Amniotic stem cell (primary cell): ENCODE results near the gene RPS19.

Source experiments
- DNase-seq: peaks from one replicate; lab custom pipeline; 2025; lab: John Stamatoyannopoulos, UW

Gene RPS19

DNA sequence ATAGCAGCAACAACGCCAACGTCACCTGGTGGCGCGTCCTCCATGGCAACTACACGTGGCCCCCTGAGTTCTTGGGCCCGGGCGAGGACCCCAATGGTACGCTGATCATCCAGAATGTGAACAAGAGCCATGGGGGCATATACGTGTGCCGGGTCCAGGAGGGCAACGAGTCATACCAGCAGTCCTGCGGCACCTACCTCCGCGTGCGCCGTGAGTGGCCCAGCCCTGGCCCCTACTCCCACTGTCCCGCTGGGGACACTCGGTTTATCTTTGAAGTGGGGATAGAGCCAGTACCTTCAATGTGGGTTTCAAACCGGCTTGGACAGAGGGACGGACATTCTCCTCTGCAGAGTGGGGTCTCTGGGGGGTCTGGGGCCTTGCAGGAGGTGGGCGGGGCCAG is 19.0 kb downstream of the RPS19 start:
- DNase-seq, result no peak

DNA sequence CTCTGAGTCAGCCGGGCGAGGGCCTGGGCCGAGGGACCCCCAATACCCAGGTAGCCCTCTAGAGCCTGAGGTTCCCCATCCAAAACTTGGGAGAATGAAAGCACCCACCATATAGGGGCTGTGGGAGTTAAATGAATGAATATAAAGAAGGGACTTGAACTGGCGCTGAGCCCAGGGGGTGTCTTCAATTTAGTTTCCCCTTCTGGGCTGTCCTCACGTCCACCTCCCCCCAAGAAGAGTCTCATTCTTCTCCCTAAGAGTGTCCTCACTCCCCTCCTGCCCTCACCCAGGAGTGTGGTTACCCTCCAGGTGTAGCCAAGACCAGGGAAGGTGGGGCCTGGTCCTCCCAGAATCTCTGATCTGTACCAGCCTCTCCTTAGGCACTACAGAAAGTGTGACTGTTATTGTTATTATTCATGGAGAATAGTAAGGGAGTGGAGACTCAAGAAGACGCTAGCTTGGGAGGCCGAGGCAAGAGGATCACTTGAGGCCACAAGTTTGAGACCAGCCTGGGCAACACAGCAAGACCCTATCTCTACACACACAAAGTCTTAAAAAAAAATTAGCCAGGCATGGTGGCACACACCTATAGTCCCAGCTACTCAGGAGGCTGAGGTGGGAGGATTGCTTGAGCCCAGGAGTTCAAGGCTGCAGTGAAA is 19.7 kb downstream of the RPS19 start:
- DNase-seq, result no peak

DNA sequence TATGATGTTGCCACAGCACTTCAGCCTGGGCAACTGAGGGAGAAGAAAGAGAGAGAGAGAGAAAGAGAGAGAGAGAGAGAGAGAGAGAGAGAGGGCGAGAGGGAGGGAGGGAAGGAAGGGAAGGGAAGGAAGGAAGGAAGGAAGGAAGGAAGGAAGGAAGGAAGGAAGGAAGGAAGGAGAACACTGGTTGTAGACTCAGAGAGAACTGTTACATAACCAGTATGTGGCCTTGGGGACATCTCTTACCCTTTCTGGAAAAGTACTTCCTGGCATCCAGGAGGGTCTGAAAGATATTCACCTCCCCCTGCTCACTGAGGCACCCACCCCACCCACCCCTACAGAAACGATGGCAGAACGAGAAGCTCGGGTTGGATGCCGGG is 20.3 kb downstream of the RPS19 start:
- DNase-seq, result no peak

DNA sequence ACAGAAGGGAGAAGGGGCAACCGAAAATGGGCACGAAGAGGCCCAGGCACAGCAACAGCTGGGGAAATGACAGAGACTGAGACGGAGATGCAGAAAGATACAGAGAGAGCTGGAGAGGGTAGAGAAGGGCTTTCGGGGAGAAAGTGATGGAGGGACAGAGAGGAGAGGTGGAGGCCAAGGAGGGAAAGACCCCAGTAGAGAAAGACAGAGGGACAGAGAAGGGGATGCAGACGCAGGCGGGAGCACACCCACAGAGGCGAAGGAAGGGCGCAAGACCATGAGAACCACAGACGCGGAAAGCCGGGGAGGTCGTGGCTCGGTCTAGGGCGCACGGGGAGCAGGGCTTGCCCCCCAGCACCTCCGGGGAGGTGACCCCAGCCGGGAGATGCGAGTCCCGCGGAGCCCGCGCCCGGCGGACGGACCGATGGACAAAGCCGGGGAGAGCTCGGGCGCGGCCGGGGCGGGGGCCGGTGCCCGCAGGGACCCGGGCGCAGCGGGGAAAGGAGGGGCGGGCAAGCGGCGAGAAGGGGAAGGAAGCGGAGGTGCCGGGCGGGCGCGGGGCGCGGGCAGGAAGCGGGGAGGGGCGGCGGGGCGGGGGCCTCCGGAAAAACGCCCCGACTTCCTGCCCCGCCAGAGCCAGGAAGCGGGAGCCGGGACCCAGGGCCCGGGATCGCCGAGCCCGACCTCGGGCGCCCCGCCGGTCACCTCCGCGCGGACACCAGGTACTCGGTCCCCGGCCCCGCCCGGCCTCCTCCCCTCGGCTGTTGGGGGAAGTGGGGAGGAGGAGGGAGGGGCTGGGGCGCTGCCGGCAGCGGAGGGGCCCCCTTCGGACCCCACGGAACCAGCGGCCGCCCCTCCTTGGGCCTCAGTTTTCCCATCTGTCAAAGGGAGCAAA is 22.8 kb downstream of the RPS19 start, which contains the start of gene ARHGEF1:
TSS of gene ARHGEF1 (plus strand) at position 617 of the 895 bp plus-strand sequence. CDS start 4,899 bp downstream, outside the sequence.
- DNase-seq, result no peak

DNA sequence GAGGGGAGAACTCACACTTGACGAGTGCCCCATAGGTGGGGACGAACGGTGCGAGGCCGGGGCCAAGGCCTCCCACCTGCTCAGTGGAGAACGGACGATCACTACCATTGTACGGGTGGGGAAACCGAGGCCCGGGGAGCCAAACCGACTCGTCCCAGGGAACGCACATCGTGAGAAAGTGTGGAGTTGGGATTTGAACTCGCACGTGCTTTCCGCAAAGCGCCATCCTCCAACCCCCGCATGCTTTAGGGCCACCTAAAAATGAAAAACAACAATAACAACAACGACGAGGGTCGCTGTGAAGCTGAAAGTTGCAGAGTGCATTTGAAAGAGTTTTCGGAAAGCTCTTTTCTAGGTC is 23.4 kb downstream of the RPS19 start:
- no peak for DNase-seq

DNA sequence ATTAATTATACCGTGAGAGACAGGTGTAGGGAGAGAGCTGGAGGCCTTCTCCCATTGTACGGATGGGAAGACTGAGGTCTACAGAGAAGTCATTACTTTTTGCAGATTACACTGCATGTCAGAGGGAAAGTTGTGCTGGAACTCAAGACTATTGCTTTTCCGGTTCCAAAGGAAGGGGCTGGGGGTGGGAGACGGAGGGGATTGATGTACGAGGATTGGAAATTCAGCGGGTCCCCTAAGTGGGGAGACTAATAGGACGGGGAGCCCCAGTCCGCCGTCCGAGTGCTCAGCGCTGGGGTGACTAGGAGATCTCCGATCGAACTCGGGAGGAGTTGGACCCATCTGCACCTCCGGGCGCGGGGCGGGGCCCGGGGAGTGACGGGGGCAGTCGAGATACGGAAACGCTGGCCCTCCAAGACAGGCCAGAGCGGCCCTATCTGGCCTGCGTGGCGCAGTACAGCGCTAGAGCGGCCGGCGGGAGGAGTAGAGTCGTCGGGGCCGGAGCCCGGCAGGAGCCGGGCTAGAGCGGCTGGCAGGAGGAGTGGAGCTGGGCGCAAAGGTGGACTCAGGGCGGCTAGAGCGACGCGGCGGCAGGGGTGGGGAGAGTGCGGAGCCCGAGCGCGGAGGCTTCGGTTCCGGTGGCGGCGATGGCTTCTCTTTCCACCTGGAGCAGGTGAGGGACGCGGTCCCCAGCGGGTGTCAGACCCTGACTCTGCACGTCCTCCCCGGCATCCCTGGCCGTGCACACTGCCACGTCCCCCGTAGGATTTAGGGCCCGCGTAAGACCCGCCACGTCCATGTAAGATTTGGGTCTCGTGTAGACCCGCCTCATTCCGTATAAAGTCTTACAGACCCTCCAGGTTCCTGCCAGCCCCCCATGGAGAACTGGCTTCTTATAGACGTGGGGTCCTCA is 24.0 kb downstream of the RPS19 start:
- DNase-seq, result peak; percentile 94

DNA sequence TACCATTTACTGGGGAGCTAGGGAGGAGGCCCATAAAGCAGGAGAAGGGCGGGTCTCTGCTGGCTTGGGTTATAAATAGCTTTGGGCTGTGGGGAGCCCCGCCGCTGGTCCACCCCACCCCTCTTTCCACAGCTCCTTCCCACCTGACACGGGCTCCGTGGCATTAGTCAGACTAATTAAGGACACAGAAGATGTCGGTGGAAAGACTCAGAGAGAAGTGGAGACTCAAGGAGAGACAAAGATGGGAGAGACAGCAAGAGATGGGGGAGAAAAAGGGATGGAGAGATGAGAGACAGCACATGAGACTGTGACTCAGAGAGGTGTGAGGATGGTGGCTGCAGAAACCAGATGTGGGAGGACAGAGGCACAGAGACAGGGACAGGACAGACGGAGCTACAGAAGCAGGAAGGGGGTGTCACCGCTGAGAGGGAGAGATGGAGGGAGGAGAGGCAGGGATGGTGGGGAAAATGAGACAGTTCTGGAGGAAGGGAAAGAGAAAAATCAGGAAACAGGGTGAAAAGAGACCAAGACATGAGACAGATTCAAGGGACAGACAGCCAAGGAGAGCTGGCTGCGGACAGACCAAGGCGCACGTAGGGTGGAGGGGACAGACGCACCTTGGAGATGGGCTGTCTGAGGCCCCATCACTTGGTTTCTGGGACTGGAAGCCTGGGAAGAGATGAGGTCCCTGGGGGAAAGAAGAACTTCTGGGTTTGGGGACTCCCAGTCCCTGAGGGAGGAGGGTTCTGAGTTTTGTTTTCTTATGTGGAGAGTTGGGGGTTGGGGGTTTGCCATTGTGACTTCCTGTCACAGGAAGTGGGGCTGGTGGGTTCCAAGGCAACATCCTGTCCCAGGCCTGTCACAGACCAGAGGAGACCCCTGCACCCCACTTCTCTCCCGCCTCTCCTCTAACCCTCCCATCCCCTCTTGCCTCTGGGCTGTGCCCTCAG is 27.0 kb downstream of the RPS19 start:
- no peak for DNase-seq

DNA sequence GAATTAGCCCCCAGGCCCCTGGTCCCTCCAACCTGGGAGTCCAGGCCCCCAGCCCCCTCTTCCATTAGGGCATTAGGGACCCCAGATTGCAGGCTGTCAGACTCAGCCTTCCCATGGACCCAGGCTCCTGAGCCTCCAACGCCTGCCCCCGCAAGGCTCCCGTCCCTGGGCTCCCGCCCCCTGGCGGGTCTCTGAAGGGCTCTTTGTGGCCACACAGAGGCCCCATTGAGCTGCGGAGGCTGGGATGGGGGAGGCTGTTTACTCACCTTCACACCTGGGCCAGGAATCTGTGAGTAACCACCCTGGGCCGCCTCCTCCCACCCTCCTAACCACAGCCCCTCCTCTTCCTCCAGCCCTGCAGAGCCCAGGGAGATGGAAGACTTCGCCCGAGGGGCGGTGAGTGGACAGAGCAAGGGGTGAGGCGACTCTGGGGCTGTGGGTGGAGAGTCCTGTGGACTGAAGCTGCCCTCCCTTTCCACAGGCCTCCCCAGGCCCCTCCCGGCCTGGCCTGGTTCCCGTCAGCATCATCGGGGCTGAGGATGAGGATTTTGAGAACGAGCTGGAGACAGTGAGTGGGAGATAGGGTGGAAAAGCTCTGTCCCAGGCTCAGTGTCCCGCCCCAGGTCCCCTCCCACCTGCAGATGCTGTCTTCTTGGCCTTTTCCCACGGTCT is 27.8 kb downstream of the RPS19 start:
- no peak for DNase-seq

DNA sequence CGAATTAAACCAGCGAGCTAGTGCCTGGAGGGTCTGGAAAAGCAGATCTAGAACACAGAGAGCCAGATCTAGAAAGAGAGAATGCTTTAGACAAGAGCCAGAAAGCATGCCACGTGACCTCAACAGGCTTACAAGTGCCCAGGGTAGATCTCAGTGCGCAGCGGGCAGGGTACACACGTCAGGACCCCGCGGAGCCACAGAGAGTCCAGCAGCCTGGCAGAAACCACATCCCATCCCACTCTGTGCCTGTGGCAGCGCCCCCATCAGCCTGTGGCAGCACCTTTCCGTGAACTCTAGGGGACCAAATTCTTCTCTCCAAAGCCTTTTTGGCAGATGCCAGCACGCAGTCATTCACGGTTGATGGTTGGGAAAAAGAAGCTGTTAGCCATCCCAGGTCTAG is 28.9 kb downstream of the RPS19 start:
- no peak for DNase-seq

DNA sequence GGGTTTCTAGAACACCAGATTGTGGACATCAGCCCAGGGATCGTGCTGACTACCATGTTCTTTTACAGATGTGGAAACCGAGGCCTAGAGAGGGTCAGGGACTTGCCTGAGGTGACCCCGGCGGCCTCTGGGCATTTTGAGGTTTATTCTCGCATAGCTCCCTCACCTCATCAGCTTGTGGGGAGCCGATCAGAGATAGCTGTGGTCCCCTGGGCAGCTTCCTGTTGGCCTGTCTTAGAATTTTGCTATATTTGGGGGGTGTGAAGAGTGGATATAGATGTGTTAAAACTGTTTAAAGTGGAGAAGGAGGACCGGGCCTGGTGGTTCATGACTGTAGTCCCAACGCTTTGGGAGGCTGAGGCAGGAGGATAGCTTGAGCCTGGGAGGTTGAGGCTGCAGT is 29.8 kb downstream of the RPS19 start:
- DNase-seq, result no peak

DNA sequence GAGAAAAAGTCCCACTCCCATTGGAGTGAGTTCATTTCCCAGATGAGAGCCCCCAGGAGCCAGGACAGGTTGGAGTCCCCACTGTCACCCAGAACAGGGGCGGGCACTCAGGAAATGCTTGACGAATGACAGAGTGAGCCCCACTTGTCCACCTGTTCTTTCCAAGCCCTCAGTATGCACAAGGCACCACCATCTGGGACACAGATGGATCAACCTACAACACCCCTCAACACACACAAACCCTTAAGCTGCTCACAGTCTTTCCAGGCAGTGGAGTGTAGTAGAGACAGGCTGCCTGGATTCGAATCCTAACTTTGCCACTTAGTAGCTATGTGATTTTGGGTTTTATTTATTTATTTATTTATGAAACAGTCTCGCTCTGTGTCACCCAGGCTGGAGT is 30.9 kb downstream of the RPS19 start:
- no peak for DNase-seq

DNA sequence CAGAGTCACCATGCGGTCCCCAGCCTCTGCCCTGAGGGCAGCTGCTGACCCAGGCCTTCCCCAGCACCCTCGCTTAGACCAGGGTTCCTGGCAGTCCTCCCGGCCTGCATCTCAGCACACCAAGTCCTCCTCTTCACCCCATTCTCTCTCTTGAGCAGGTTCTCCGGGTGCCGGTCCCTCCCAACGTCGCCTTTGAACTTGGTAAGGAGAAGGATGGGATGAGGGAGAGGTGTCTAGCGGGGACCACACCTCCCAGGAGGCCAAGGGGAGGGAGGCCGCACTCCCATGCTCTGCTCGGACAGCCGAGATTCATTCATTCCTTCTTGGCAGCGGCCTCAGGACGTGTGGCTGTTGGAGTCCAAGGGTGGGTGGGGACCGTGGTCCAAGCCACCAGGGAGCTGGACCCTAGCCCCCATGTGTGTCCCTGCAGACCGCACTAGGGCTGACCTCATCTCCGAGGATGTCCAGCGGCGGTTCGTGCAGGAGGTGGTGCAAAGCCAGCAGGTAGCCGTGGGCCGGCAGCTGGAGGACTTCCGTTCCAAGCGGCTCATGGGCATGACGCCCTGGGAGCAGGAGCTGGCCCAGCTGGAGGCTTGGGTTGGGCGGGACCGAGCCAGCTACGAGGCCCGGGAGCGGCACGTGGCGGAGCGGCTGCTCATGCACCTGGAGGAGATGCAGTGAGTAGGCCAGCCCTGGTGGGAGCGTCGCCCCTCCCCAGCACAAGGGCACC is 32.3 kb downstream of the RPS19 start:
- no peak for DNase-seq

DNA sequence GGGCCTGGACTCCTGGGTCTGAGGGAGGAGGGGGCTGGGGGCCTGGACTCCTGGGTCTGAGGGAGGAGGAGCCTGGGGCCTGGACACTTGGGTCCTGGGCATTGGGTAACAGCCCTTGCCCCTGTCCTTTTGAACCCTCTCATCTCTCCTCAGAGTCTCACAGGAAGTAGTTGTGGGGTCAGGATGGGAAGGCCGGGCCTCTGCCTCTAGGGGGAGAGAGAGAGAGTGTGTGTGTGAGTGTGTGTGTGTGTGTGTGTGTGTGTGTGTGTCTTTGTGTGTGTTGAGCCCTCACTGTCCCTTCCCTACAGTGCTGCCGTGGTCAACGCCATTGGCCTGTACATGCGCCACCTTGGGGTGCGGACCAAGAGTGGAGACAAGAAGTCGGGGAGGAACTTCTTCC is 33.8 kb downstream of the RPS19 start:
- DNase-seq, result no peak

DNA sequence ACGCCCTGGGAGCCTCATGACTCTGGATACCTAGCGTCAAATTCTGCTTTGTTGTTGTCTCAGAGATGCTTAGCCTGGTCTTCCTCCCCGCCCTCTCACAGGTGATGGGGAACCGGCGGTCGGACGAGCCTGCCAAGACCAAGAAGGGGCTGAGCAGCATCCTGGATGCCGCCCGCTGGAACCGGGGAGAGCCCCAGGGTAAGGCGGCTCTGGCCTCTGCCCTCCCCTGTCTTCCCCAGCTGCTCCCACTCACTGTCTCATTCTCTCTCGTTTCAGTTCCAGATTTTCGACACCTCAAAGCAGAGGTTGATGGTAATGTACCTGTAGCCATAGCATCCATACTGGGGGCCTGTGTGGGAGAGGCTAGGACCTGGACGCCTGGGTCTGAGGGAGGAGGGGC is 34.3 kb downstream of the RPS19 start:
- DNase-seq, result no peak

DNA sequence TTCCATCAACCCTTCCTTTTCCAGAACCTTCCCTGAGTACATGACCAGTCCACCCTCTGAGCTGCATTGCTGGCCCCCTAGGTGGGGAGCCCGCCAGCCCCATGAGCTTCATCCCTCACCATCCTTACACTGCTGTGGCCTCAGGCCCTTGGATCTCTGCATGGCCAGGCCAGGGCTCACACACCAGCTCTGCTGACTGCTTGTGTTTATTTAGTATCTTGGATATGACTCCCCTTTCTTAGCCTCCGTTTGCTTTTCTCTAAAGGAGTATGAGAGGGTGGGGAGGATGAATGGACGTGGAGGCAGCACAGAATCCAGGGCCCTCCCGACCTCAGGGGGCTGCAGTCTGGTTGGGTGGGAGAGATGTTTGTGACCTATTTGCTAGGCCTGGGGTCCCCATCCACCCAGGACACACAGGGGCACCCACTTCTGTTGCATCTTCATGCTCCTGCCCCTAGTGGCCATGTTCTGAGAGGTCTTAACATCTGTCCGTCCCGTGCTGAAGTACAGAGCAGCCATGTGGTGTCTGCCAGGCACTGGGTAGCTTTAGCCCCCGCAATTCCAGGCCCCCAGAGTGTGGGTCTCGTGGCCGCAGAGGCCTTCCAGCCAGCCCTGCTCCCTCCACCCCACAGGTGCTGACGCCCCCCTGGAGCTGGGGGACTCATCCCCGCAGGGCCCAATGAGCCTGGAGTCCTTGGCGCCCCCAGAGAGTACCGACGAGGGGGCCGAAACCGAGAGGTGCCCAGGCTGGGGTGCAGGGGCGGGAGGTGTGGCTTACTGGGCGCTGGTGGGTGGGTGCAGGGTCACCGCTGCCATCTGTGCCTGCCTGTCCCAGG is 35.9 kb downstream of the RPS19 start:
- DNase-seq, result no peak

DNA sequence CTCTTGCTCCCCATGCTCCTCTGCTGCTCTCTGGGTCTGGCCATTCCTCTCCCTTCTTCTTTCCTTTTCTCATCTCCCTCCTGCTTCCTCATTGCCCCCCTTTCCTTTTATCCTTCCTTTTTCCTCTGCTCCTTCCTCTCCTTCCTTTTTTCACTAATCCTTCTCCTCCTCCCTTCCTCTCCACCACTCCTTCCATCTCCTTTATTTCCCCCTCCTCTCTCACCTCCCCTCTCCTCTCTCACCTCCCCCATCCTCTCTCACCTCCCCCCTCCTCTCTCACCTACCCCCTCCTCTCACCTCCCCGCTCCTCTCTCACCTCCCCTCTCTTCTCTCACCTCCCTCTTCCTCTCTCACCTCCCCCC is 36.5 kb downstream of the RPS19 start:
- no peak for DNase-seq

DNA sequence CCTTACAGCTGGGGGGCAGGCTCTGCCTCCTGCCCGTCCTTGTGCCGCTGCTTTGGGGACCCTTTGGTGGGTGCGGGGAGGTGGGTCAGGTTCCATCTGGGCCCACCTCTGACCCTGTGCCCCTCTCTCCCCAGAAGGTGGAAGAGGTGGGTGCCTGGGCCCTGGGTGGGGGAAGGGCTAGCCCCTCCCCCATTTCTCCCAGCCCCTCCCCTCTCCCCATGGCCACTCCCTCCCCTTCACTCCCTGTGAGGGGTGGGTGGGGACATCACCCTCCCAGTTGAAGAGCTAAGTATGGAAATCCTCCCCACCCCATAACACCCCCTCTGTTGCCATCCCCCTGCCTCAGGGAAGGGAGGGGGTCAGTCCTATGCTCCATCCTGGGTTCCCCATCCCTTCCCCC is 37.1 kb downstream of the RPS19 start:
- no peak for DNase-seq

DNA sequence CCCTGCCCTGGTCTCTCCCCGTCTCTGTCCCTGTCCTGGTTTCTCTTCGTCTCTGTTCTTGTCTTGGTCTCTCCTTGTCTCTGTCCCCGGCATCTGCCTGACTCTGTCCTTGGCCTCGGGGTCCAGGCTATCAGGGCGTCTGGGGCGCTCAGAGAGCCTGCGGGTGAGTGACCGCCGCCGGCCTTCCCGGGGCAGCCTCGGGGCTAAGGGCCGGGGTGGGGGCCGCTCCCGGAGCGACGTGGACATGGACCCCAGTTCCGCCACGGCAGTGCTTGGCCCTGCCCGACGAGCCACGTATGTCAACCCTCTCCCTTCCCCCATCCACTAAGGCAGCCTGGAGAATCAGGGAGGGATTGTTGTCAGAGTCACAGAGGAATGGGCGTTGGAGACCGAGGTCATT is 37.8 kb downstream of the RPS19 start:
- no peak for DNase-seq

DNA sequence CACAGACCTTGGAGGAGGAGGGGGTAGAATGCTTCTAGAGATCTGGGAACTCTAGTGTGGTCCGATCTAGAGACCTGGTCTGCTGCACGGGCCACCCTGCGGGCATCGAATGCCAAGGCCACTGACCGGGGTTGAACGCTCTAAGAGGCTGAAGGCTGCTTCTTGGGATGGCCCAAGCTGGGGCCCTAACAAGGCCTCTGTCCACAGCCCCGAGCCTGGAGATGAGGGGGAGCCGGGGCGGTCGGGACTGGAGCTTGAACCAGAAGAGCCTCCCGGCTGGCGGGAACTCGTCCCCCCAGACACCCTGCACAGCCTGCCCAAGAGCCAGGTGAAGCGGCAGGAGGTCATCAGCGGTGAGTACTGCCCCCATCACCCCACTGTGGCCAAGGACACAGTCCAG is 38.2 kb downstream of the RPS19 start:
- DNase-seq, result no peak
